H9 (cell line): ENCODE data around the gene KRTAP5-9. TPM values are rescaled to one million over a fixed set of nuclear protein-coding genes. Genes with fewer than 3 reads are reported as not detected.

Experiments used
- DNase-seq: peaks from one replicate; pipeline ENCODE4 v3.0.0-alpha.2; 2017
- H2AFZ ChIP-seq: one replicate; pipeline ENCODE4 v1.6.1; 2013; ENCODE audit warnings: mild to moderate bottlenecking, low read length, control low read depth, moderate library complexity
- H2AK5ac ChIP-seq: 2 replicates; pipeline ENCODE4 v1.6.1; 2013; ENCODE audit warnings: low read length, control low read depth, mixed read lengths; ENCODE audit not compliant: insufficient read length
- H2BK120ac ChIP-seq: one replicate; pipeline ENCODE4 v1.6.1; 2013; ENCODE audit warnings: low read depth, mild to moderate bottlenecking, low read length, control low read depth, inconsistent platforms; ENCODE audit not compliant: poor library complexity, severe bottlenecking
- H2BK12ac ChIP-seq: 2 replicates; pipeline ENCODE4 v1.6.1; 2013; ENCODE audit warnings: low read length, control low read depth, mixed read lengths, low read depth; ENCODE audit not compliant: insufficient read length
- H2BK15ac ChIP-seq: 2 replicates; pipeline ENCODE4 v1.6.1; 2013; ENCODE audit warnings: low read depth, low read length, control low read depth
- H2BK20ac ChIP-seq: one replicate; pipeline ENCODE4 v1.6.1; 2013; ENCODE audit warnings: low read depth, mild to moderate bottlenecking, low read length, control low read depth, inconsistent platforms; ENCODE audit not compliant: poor library complexity, severe bottlenecking
- H2BK5ac ChIP-seq: 2 replicates; pipeline ENCODE4 v1.6.1; 2013; ENCODE audit warnings: low read length, control low read depth, mixed read lengths; ENCODE audit not compliant: insufficient read length
- H3K14ac ChIP-seq: 2 replicates; pipeline ENCODE4 v1.6.1; 2013; ENCODE audit warnings: low read length, control low read depth; ENCODE audit not compliant: insufficient read depth
- H3K18ac ChIP-seq: 2 replicates; pipeline ENCODE4 v1.6.1; 2013; ENCODE audit warnings: low read depth, mild to moderate bottlenecking, mixed read lengths, low read length, control low read depth; ENCODE audit not compliant: insufficient read length
- H3K23ac ChIP-seq: 2 replicates; pipeline ENCODE4 v1.6.1; 2013; ENCODE audit warnings: low read length, control low read depth, mixed read lengths, low read depth; ENCODE audit not compliant: insufficient read length
- H3K23me2 ChIP-seq: 2 replicates; pipeline ENCODE4 v1.6.1; 2013; ENCODE audit warnings: low read depth, mild to moderate bottlenecking, mixed read lengths, low read length, control low read depth; ENCODE audit not compliant: insufficient read length, poor library complexity, severe bottlenecking
- H3K27ac ChIP-seq: 2 replicates; pipeline ENCODE4 v1.5.1; 2013; ENCODE audit warnings: low read length, control low read depth, mixed read lengths, low read depth; ENCODE audit not compliant: insufficient read length
- H3K27me3 ChIP-seq: 2 replicates; pipeline ENCODE4 v1.6.1; 2013; ENCODE audit warnings: low read length, control low read depth, inconsistent platforms; ENCODE audit not compliant: insufficient read depth
- H3K4ac ChIP-seq: 2 replicates; pipeline ENCODE4 v1.6.1; 2013; ENCODE audit warnings: low read depth, mild to moderate bottlenecking, control low read depth, inconsistent platforms, low read length, moderate library complexity
- H3K4me1 ChIP-seq: 2 replicates; pipeline ENCODE4 v1.6.1; 2013; ENCODE audit warnings: low read length, control low read depth, inconsistent platforms; ENCODE audit not compliant: insufficient read depth
- H3K4me2 ChIP-seq: 2 replicates; pipeline ENCODE4 v1.6.1; 2013; ENCODE audit warnings: low read length, control low read depth, mixed read lengths; ENCODE audit not compliant: insufficient read length, insufficient read depth
- H3K56ac ChIP-seq: 2 replicates; pipeline ENCODE4 v1.6.1; 2013; ENCODE audit warnings: low read depth, mild to moderate bottlenecking, mixed read lengths, low read length, control low read depth; ENCODE audit not compliant: insufficient read length
- H3K79me1 ChIP-seq: 2 replicates; pipeline ENCODE4 v1.6.1; 2013; ENCODE audit warnings: low read depth, mild to moderate bottlenecking, moderate library complexity, low read length, control low read depth, inconsistent platforms; ENCODE audit not compliant: insufficient read depth, poor library complexity, severe bottlenecking
- H3K79me2 ChIP-seq: 2 replicates; pipeline ENCODE4 v1.6.1; 2013; ENCODE audit warnings: low read length, control low read depth, inconsistent platforms; ENCODE audit not compliant: insufficient read depth
- H3K9ac ChIP-seq: 2 replicates; pipeline ENCODE4 v1.6.1; 2013; ENCODE audit warnings: low read length, control low read depth, mixed read lengths; ENCODE audit not compliant: insufficient read length; ENCODE audit errors: extremely low read depth
- H3K9me3 ChIP-seq: one replicate; pipeline ENCODE4 v1.6.1; 2013; ENCODE audit warnings: low read depth, low read length, inconsistent platforms; ENCODE audit not compliant: control insufficient read depth
- H3T11ph ChIP-seq: one replicate; pipeline ENCODE4 v1.6.1; 2013; ENCODE audit warnings: mild to moderate bottlenecking, low read length, control low read depth, inconsistent platforms
- H4K20me1 ChIP-seq: one replicate; pipeline ENCODE4 v1.6.1; 2013; ENCODE audit not compliant: control insufficient read depth, insufficient read length, insufficient read depth
- H4K5ac ChIP-seq: 2 replicates; pipeline ENCODE4 v1.6.1; 2013; ENCODE audit warnings: low read depth, mild to moderate bottlenecking, mixed read lengths, low read length, control low read depth; ENCODE audit not compliant: insufficient read length
- H4K8ac ChIP-seq: replicated peaks from 2 replicates; pipeline ENCODE4 v1.6.1; 2013; ENCODE audit warnings: low read length, control low read depth, mixed read lengths, low read depth; ENCODE audit not compliant: insufficient read length
- H4K91ac ChIP-seq: 2 replicates; pipeline ENCODE4 v1.6.1; 2013; ENCODE audit warnings: low read depth, mild to moderate bottlenecking, moderate library complexity, mixed read lengths, low read length, control low read depth; ENCODE audit not compliant: insufficient read length
- H3K27ac Mint-ChIP-seq, 3 experiments: 2 replicates in 2 of 3; 3 replicates in 1 of 3; pipeline ENCODE4 v1.8.0; 2020 to 2021; ENCODE audit warnings: mixed read lengths in 3 of 3, mild to moderate bottlenecking in 1 of 3, moderate library complexity in 1 of 3
- H3K27me3 Mint-ChIP-seq: 2 replicates; pipeline ENCODE4 v1.8.0; 2021; ENCODE audit warnings: low read depth, mild to moderate bottlenecking, moderate library complexity, mixed read lengths
- H3K36me3 Mint-ChIP-seq, 3 experiments: 2 replicates in 2 of 3; 3 replicates in 1 of 3; pipeline ENCODE4 v1.8.0; 2020 to 2021; ENCODE audit warnings: low read depth in 3 of 3, mixed read lengths in 3 of 3; ENCODE audit not compliant: insufficient read depth in 1 of 3
- H3K4me1 Mint-ChIP-seq, 2 experiments: 2 replicates each; pipeline ENCODE4 v1.8.0; 2020; ENCODE audit warnings: mixed read lengths in 2 of 2
- H3K4me3 Mint-ChIP-seq, 2 experiments: 2 replicates in 1 of 2; 3 replicates in 1 of 2; pipeline ENCODE4 v1.8.0; 2020 to 2021; ENCODE audit warnings: mild to moderate bottlenecking in 2 of 2, mixed read lengths in 2 of 2, moderate library complexity in 1 of 2
- H3K9me3 Mint-ChIP-seq, 2 experiments: 2 replicates in 1 of 2; 3 replicates in 1 of 2; pipeline ENCODE4 v1.8.0; 2020; ENCODE audit warnings: mild to moderate bottlenecking in 2 of 2, mixed read lengths in 2 of 2, moderate library complexity in 1 of 2
- total RNA-seq: library from RNA; stranded (reverse); gene quantifications from 2 replicates; pipeline ENCODE4 v1.2.1, GENCODE V29; 2021
- TF ChIP-seq, protein P1 (sequence below): fragments of 200-600 bp; sonication (generic); conservative IDR thresholded peaks from 3 replicates; pipeline ENCODE4 v1.8.0; 2021; ENCODE audit warnings: antibody characterized with exemption, mild to moderate bottlenecking

Gene KRTAP5-9
- total RNA-seq, 1 experiment from 2014 or later = not detected

- H3K9me3 ChIP-seq = no peaks in the 10 kb centered on the region
- H3K4me1 ChIP-seq = no peaks in the 10 kb centered on the region; the same call in 1 of the 2 replicates
- Mint-ChIP-seq H3K4me3 (no peak overlapping the region), H3K9me3 (peaks cover 22 to 24% of the 10 kb centered on the region in 2 experiments), H3K4me1 (peaks cover 17 to 20% of the 10 kb centered on the region in 2 experiments), H3K27ac (no peak overlapping the region), H3K36me3 (peaks cover 2 to 6% (median 5%) of the 10 kb centered on the region in 3 experiments; a peak in 4 of 7 replicates), H3K27me3 (peaks cover 26% of the 10 kb centered on the region)
- no peak overlapping the region for H4K91ac ChIP-seq
- H4K5ac ChIP-seq = no peak overlapping the region
- H2BK5ac ChIP-seq = no peak overlapping the region
- H3K27me3 ChIP-seq = no peaks in the 10 kb centered on the region
- H3K56ac ChIP-seq = no peak overlapping the region
- no peak overlapping the region for H3K4me2 ChIP-seq
- H3K23ac ChIP-seq = no peak overlapping the region
- no peaks in the 10 kb centered on the region for H3K79me2 ChIP-seq
- no peaks in the 10 kb centered on the region for H3K23me2 ChIP-seq
- H3T11ph ChIP-seq = no peak overlapping the region
- no peak overlapping the region for H2BK20ac ChIP-seq
- TF ChIP-seq, protein P1, sequence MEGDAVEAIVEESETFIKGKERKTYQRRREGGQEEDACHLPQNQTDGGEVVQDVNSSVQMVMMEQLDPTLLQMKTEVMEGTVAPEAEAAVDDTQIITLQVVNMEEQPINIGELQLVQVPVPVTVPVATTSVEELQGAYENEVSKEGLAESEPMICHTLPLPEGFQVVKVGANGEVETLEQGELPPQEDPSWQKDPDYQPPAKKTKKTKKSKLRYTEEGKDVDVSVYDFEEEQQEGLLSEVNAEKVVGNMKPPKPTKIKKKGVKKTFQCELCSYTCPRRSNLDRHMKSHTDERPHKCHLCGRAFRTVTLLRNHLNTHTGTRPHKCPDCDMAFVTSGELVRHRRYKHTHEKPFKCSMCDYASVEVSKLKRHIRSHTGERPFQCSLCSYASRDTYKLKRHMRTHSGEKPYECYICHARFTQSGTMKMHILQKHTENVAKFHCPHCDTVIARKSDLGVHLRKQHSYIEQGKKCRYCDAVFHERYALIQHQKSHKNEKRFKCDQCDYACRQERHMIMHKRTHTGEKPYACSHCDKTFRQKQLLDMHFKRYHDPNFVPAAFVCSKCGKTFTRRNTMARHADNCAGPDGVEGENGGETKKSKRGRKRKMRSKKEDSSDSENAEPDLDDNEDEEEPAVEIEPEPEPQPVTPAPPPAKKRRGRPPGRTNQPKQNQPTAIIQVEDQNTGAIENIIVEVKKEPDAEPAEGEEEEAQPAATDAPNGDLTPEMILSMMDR = no peak
- DNase-seq = no peak
- H4K20me1 ChIP-seq = no peaks in the 10 kb centered on the region
- no peak overlapping the region for H3K18ac ChIP-seq
- H2BK12ac ChIP-seq = no peak overlapping the region
- no peak overlapping the region for H4K8ac ChIP-seq
- no peak overlapping the region for H2BK120ac ChIP-seq
- H3K27ac ChIP-seq = no peak overlapping the region
- H2AK5ac ChIP-seq = no peak overlapping the region
- no peak overlapping the region for H3K14ac ChIP-seq
- no peak overlapping the region for H3K4ac ChIP-seq
- no peaks in the 10 kb centered on the region for H3K79me1 ChIP-seq
- no peak overlapping the region for H3K9ac ChIP-seq
- no peak overlapping the region for H2BK15ac ChIP-seq
- no peak overlapping the region for H2AFZ ChIP-seq
Measured at GRCh38 chr11:71562120-71562519, 13.9 kb downstream of the KRTAP5-9 start.
